NCI-H146 treated with DMSO at 0.1 percent for 48 hours (cell line): Measurements from ENCODE around the gene UBXN2A.
"Not testable (repeated sequence)": the region's sequence is repeated elsewhere in the genome, so short reads cannot be mapped to it uniquely, and the experiment has no call there.

ENCODE experiments used
- DNase-seq: peaks from one replicate; lab custom pipeline; 2025; ENCODE audit not compliant: unreplicated experiment; lab: John Stamatoyannopoulos, UW

The UBXN2A gene

GRCh38 chr2:24043133-24043532 lies 102.9 kb downstream of the UBXN2A start:
- DNase-seq: not testable (repeated sequence)

- no peak for DNase-seq
These were observed 105.5 kb downstream of the UBXN2A start for GRCh38 chr2:24045511-24046508.

GRCh38 chr2:24046599-24046929 lies 106.3 kb downstream of the UBXN2A start:
- DNase-seq: no peak

GRCh38 chr2:24046930-24047702 lies 106.9 kb downstream of the UBXN2A start, which contains the start of gene WDCP:
TSS of gene WDCP (minus strand) at chr2:24047391. CDS start at chr2:24039494, 7,897 bp downstream.
- DNase-seq: peak; percentile 98

- no peak for DNase-seq
These were observed 107.4 kb downstream of the UBXN2A start for GRCh38 chr2:24047703-24048033.

- DNase-seq: peak; percentile 41
These were observed 108.7 kb downstream of the UBXN2A start for GRCh38 chr2:24048769-24049484.

- DNase-seq: peak; percentile 79
These were observed 109.3 kb downstream of the UBXN2A start, which contains the start of gene FKBP1B for GRCh38 chr2:24049485-24050021. TSS of gene FKBP1B (plus strand) at chr2:24049741. CDS start at chr2:24049850, 109 bp downstream.

GRCh38 chr2:24050041-24050979 lies 110.0 kb downstream of the UBXN2A start:
- DNase-seq: no peak

GRCh38 chr2:24051833-24052232 lies 111.6 kb downstream of the UBXN2A start:
- no peak for DNase-seq

- DNase-seq: no peak
These were observed 112.7 kb downstream of the UBXN2A start for GRCh38 chr2:24052951-24053350.
